GM18868 (cell line): ENCODE results near the gene SIDT1.

ENCODE experiments used
- ATAC-seq: cut with Tn5 transposase; IDR thresholded peaks from one replicate; pipeline ENCODE4 v1.9.1; 2021; ENCODE audit warnings: mild to moderate bottlenecking, moderate library complexity; ENCODE audit not compliant: unreplicated experiment

The SIDT1 gene

DNA sequence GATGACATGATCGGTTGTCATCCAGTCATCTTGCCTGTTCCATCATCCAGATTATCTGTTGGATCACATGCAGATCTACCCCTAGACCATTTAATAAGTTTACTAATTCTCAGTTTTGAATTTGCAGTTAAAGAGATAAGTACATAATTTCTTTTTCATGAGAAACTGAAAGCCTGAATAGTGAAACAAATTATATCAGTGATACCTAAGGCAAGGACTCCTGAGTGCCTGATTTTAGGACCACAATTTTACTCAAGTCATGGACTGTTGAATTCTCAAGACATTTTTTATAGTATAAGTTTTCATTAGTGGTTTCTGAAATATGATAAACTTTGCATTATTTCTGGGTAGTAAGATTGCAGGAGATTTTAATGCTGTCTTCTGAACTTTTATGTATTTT, 13.2 kb downstream of the SIDT1 start:
- no peak for ATAC-seq

DNA sequence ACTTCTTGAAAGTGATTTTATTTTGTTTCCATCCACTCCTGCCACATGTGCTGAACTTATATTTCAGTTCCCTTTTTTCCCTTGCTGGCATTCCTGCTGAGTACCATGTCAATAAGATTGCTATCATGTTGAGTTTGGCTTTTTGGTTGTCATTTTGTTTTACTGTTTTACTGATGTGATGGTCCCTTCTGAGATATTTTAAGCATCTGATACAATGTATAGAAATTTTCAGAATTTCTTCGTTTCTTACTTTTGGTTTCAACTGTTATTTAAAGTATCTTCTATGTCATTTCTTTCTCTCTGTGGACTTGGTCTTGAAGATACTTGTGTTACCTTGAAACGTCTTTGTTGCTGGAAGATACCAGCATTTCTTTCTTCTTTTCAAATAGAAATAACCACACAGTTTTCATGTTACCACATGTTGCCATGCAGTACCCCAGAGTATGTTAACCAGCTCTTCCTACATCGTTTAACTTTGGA, 14.1 kb downstream of the SIDT1 start:
- ATAC-seq: peak; percentile 92

DNA sequence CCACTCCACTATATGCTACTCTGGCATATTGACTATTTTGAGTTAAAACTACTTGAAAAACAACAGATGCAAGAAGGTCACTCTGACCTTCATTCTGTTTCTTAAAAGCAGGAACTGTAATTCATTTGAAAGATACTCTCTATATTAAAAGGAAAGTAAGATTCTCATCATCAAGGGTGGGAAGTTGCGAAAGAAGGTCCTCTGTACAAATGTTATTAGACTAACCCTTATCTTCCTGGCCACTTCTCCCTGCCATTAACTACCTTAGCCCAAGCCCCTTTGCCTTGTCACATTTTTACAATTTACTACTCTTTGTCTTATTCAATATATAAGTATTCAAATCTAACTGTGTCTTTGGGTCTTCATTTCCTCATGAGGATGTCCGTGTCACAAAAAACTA, 16.1 kb downstream of the SIDT1 start:
- no peak for ATAC-seq

DNA sequence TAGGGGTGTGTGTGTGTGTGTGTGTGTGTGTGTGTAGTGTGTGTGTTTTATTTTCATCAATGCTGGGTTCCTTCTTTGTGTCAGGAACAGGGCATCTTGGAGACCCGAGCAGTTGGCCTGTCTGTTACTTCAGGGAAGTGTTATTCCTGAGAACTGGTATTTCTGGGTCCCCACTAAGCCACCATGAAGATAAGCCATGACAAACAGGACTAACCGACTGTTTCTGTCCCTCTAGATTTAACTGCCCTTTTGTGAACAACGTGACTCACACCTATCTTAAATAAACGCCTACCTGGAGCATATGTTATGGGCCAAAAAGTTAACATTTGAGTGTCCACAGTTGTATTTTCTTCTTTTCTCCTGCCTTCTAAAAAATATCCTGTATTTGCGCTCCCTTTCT, 19.5 kb downstream of the SIDT1 start:
- no peak for ATAC-seq

DNA sequence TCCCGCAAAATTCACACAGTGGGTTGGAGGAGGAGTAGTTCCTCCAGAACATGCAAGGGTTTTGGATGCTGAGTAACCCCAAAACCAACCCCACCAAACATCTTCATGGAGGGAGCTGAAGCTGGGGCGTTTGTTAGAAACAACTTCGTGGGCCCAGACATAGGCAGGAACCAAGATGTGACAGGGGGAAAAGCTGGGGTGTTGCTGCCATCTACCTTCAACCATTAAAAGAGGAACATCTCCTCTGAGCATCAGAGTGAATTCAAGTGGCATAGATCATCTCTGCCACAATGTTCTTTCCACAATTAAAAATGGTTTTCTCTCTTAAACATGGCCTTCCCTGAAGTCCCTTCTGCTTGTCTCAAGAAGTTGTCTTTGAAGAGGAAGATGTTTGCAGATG, 20.5 kb downstream of the SIDT1 start:
- ATAC-seq: peak; percentile 70

DNA sequence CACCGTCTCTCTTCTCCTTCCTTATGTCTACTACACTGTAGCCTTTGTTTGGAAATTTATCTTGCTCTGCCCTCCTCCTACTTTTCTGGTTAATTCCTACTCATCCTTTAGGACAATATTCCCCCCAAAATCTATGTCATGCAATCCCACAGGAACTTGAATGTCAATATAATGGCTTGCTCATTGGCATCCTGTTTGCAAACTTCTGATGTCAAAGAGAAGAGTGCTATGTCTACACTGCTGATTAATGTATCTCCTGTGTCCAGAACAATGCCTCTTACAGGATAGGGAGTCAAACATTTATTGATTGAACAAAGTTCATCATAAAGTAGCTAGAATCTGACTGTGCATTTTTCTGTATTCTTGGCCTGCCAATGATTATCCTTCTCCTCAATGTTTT, 22.8 kb downstream of the SIDT1 start:
- ATAC-seq: no peak

DNA sequence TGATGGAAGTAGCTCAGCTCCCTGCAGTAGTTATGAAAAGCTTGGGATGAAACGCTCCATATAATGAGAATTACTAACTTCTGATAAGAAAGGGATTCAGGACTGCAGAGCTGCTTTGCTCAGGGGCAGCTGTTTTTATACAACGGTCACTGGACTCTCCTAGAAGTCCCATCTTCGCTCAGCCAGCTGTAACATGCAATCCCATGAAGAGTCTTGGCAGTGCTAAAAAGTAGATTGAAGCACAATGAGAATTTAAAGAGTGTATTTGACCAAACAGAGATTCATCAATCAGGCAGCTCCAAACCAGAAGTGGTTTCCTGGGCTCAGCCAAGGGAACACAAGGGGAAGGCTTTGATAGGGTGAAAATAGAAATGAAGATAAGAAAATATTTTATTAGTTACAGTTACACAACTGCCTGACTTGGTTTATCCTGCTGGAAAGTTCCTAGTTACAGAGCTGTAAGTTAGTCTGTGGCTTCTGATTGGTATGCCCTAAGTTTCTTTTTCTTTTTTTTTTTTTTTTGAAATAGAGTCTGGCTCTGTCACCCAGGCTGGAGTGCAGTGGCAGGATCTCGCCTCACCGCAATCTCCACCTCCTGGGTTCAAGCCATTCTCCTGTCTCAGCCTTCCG, 24.1 kb downstream of the SIDT1 start:
- no peak for ATAC-seq

DNA sequence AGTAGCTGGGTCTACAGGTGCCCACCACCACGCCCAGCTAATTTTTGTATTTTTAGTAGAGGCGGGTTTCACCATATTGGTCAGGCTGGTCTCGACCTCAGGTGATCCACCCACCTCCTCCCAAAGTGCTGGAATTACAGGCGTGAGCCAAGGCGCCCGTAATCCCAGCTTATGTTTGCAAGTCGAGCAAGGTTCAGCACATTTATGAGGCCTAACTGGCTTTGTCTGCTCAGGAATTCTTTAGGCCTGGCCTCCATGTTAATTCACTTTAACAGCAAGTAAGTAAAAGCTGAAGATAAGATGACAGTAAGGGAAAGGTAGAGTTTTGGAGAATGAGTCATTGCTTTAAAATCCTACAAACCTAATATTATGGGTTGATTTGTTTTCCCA, 24.6 kb downstream of the SIDT1 start:
- no peak for ATAC-seq

DNA sequence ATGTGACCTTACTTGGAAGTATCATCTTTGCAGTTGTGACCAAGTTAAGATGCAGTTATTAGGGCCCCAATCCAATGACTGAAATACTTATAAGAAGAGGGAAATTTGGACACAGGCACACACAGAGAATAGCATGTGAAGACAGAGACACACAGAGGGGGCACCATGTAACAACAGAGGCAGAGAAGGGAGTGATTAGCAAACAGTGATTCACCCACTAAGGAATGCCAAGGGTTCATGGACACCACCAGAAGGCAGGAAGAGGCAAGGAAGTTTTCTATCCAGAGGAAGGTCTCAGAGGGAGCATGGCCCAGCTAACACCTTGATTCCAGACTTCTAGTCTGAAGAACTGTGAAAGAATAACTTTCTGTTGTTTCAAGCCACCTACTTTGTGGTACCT, 25.0 kb downstream of the SIDT1 start:
- ATAC-seq: no peak

DNA sequence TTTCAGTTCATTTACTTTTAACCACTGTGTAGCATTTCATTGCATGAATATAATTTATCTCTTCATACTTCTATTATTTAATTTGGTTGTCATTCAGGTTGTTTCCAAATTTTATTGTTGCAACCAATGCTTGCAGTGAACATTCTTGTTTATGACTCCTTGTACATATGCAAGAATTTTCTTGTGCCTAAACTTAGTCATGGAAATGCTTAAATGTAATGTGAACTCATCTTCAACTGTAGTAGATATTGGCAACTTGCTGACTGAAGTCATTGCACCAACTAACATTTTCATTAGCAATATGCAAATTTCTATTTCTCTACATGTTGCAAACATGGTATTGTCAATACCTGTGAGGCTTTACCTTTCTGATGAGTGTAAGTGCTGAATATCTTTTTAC, 26.7 kb downstream of the SIDT1 start:
- ATAC-seq: no peak

DNA sequence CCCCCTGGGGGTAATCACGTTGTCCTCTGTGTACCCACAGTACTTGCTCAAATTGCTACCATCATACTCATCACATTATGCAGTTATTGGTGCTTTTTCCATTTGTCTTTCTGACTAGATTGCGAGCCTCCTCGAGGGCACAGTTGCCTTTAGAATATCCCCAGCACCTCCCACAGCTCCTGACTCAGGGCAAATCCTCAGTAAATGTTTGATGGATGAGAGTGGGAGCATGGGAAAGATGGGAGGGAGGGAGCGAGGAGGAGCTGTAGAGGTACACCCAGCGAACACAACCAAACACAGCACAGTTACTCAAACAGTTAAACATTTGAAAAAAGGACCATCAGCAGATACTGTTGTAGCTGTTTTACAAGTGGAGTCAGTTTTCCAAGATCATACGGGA, 27.9 kb downstream of the SIDT1 start:
- no peak for ATAC-seq

DNA sequence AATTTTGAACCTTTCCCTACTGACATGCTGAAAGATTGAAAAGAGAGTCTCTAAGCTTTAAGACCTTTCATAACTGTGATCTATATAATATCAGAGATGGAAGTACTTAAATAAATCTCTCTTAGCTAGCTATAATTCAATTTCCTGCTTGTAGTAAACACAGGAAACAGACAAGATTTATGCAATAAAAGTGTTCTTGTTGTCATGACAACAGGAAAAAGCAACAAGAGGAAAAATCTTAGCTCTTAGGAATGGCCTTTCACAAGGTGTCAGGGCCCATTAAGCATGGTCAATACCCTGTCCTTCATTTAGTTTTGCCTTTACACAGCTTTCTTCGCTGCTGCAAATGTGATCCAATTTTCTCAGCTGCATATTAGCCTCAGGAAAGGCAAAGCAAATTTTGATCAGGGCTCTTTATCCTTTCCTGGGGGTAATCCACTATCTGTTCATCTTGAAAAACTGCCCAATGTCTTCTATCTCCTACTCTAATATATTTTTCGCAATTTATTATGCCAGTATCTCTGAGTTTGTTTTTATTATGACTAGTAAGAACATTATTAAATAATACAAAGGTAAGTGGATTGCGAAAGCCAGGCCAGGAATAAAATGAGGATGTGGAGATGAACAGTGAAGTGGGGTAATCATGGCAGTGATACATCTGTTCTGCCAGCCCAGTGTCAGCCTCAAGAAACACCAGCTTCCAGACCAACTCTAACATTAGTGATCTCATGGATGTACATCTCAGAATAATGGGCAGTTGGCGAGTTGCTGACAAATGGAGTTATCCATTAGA, 28.7 kb downstream of the SIDT1 start:
- no peak for ATAC-seq

DNA sequence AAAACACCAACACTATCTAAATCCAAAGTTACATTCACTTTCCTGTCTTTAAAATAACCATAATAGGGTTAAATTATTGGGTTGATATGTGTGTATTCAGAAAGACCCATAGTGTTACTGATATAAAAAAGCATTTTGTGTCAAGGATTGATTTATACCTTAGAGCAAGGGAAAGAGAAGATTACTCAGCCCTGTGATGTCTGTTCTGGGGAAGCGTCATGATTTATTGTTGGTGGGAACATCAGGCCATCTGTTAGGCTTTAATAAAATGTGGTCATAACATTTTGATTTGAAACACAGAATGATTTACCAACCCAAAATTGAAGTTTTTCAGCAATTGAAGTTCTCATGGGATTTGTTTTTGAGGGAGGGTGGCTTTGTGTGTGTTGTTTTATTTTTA, 33.2 kb downstream of the SIDT1 start:
- no peak for ATAC-seq

DNA sequence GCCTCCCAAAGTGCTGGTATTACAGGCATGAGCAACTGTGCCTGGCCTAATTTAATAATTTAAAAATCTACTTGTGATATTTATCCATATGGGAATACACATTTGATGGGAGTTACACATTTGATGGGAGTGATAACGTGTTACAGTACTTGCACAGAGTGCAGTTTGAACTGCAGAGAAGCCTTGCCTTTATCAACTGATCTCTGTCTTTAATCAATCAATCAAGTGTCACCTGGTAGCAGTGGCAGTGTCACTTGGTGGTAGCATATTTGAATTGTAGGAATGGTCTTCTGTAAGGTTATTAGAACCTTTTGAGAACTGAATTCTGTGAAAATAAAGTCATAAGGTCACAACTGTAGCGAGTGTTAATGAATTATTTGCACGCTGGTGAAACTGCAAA, 37.8 kb downstream of the SIDT1 start:
- no peak for ATAC-seq

DNA sequence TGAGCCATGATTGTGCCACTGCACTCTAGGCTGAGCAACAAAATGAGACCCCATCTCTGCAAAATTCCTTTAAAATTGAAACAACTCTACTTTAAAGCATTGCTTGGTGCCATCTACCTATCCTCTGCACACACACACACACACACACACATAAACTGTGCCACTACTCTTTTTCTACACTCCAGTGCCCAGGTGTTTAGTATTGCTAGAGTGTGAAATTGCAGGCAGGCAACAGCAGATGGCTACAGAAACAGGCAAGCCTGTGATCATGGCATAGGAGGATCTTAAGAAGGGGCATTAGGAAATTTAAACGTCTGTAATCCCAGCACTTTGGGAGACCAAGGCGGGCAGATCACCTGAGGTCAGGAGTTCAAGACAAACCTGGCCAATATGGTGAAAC, 39.0 kb downstream of the SIDT1 start:
- ATAC-seq: no peak

DNA sequence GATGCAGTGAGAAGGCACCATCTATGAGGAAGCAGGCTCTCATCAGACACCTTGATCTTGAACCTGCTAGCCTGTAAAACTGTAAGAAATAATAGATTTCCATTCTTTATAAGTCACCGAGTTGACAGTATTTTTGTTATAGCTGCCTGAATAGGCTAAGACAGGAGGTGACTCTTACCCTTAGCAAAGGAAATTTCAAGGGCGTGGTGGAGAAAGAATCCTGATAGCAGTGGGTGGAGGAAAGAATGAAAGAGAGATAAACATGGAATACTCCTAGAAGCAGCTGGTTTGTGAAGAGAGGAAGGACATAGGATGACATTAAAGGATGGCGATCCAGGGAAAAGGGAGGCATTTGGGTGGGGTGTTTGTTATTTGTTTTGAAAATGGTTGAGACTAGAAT, 41.4 kb downstream of the SIDT1 start:
- no peak for ATAC-seq

DNA sequence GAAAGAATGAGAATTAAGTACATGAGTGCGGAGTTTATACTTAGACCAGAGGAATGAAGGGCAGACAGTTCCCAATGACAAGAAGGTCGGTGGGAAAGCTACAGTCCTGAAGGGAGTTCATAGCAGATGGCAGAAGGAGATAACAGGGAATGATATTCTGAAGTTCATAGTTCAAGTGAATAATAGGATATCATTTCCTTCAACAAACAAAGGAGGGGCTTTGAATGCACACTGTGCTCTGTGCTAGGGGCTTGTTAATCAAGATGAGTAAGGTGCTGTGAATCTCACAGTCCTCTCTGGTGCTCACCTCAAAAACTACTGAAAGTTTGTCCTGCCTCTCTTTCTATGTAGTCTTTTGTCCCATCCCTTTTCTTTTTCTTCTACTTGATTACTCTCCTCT, 41.9 kb downstream of the SIDT1 start:
- no peak for ATAC-seq

DNA sequence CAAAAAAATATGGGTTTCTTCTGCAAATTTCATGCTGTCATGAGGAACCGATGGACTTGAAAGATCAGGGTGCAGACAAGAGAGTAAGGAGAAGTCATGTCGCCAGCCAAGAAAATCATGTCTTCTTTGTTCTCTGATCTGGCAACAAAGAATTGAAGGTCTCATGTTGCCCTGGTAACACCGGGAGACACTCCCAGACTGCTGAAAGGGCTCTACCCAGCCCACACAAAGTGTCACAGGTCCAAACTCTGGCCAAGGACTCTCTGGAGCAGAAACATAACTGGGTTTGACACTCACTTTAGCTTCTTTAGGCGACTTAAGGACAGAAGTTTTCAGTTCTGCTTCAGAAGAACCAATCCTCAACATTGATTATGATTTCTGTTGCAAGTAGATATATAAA, 42.9 kb downstream of the SIDT1 start:
- no peak for ATAC-seq

DNA sequence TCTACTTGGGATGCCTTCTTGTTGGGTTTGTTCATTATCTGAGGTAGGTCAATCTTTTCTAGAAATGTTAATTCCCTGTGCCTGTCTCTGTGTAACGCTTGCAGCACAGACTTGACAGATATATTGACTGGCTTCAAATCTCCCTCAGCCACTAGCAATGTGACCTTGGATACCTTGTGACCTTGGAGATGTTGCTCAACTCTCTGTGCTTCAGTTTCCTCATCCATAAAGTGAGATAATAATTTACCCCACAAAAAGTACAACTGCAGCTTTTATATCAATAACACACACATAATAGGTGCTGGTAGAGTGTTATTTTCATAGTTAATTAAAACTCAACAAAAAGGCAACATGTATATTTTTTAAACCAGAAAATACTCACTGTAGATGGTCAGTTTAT, 52.9 kb downstream of the SIDT1 start:
- no peak for ATAC-seq

DNA sequence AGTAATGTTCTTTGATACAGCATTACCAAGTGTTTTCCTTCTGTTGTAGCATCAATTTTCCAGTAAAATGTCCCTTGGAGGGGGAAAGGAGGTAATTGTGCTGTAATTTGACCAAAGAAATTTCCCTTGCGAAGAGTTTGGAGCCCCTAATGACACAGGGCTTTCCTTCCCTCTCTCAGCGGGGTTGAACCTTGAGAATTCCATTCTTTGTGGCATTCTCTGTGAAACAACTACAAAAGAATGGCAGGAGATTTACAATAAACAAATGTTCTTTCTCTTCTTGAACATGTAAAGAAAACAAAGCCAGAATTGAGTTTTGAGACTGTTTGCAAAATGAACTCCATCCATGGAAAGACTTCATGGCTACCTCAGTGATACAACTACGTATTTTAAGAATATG, 53.4 kb downstream of the SIDT1 start:
- no peak for ATAC-seq

DNA sequence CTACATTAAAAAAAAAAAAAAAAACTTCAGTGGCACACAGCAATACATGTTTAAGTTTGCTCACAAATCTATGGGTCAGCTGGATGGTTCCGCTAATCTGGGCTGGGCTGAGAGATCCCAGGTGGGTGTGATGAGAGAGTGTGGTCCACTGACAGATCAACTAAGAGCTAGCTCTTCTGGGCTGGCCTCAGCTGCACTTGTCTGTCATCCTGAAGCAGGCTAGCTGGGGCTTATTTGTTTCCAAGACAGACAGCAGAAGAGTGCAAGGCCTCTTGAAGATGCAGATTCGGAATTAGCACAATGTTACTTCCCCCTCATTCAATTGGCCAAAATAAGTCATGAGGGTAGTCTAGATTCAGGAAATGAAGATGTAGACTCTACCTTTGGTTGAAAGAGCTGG, 56.5 kb downstream of the SIDT1 start:
- ATAC-seq: no peak

DNA sequence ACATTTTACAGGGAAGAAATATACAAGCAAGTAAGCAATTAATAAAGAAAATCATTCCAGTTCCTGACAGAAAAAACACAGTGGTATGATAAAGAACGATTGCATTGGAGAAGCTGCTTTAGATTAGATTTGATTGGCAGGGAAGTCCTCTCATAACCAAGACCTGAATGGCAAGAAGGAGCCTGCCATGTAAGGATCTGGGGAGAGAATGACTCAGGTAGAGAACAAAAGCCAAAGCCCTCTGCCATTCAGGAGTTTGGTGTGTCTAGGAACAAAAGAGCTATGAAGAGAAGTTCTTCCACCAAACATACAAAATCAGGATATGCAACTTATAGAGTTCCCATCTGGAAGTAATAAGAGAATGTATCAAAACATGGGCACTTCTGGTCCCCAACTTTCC, 57.6 kb downstream of the SIDT1 start:
- no peak for ATAC-seq

DNA sequence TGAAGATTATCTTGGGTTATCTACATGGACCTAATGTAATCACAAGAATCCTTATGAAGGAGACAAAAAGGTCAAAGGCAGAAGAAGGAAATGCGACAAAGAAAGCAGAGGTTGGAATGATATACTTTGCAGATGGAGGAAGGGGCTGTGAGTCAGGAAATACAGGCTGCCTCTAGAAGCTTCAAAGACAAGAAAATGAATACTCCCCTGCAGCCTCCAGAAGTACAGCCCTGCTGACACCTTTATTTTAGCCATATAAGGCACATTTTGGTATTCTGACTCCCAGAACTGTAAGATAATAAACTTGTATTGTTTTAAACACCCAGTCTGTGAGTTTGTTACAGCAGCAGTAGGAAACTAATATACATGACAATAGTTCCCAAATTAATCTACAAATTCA, 58.6 kb downstream of the SIDT1 start:
- no peak for ATAC-seq
